Left kidney (tissue), 2 donors: ENCODE measurements around the gene TUBB2B. TPM values are rescaled to one million over a fixed set of nuclear protein-coding genes. Genes with fewer than 3 reads are reported as not detected.
"Not testable (repeated sequence)": the region's sequence is repeated elsewhere in the genome, so short reads cannot be mapped to it uniquely, and the experiment has no call there.

ENCODE experiments used
- DNase-seq: peaks from one replicate; pipeline ENCODE4 v3.0.0-alpha.2; 2013
- polyA plus RNA-seq: library from polyadenylated mRNA; unstranded; fragments of 120-200 nt; gene quantifications from one replicate; pipeline ENCODE4 v1.2.1, GENCODE V29; 2013; ENCODE audit not compliant: insufficient read length

Gene TUBB2B
- polyA plus RNA-seq, 1 donor: 104 TPM

DNA sequence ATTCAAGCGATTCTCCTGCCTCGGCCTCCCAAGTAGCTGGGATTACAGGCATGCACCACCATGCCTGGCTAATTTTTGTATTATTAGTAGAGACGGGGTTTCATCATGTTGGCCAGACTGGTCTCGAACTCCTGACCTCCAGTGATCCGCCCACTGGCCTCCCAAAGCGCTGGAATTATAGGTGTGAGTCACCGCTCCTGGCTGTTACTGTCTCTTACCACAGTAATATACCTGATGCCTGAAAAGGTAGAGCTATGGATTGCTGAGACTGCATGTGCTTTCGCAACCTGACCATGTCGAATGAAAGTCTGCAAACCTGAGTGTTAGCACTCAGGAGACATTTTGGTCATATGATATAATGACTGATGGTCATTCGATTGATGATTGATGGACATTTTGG is 38.3 kb downstream of the TUBB2B start:
- DNase-seq: not testable (repeated sequence)

DNA sequence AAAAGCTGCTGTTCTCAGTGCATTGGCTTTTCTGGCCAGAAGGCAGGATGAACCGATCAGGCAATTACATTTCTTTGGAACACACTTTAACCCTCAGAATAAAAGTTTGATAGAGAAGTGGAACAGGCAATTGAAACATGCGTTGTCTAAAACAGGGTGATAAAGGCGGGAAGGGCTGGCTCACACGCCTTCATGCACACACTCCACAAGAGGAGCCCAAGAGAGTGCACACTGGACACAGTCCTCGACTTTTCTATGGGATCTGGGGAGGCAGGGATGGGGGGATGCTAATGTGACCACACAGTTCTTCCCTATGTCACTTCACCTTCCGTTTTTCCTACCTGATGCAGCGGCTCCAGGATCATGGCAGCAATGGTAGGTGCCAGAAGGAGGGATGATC is 39.2 kb downstream of the TUBB2B start:
- DNase-seq: no peak

DNA sequence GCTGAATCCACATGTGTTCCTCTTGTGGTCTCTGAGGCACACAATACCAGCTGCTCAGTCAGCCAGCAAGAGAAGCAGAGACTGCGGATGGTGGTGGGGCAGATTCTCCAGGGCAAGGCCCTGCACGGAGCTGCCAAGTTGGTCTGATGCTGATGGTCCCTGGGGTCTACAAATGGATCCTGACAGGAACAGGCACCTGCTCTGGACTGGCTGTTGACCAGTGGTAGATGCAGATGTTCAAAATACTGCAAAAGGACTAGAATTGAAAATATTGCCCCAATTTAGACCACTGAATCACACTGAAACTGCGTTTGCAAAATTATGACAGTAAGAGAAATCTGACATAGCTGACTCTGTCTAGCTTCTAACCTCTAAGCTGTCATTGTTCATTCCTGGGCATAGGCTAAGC is 40.5 kb downstream of the TUBB2B start:
- no peak for DNase-seq

DNA sequence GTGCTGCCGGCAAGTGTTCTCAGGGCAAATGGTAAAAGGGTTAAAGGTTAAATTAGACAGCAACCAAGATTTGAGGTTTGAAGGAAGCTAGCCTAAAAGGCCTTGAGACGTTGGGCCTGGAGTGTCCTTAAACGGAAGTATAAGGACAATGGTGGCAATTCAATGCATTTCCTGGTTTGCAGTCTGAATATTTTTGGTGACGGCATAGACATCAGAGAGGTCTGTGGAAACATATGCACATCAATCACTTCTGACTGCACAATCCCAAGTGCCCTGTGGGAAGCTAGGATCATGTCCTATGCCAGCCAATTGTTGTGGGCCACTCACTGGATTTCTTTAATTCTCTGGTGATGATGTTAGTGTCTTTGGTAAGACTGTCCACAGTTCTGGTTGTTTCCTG is 44.4 kb downstream of the TUBB2B start:
- no peak for DNase-seq

DNA sequence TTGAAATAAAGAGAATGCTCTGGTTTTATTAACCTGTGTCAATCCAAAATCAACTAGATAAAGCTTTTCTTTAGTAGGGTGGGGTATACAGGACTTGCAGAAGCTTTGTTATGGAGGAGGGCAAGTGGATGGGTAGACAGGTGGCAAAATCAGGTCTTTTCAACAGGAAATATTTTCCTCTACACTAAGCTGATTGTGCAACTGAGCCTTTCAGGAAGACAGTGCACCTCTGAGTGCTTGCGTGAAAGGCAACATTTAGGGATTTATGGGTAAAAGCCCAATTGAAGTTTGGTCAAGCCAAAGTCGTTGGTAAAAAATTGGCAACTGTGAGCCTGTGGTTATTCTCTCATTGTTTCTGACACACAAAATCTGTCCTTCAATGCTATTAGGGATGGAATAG is 46.3 kb downstream of the TUBB2B start:
- no peak for DNase-seq

DNA sequence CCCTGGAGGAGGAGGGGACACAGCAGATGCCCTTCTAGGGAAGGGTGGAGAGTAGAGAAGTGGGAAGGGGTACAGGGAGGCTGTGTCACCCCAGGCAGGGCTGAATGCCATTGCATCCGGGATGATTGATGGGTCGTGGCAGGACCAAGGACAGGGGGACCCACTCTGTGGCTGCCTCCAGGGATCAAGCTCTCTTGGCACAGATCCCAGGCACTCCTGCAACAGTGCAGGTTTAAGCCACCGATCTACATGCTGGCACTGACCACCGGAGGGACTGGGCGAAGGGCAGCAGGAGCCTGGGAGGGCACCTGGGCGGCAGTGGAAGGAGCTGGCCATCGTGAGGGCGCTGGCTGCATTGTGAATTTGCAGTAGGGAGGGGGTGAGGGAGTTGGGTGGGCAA is 47.5 kb downstream of the TUBB2B start:
- DNase-seq: not testable (repeated sequence)

DNA sequence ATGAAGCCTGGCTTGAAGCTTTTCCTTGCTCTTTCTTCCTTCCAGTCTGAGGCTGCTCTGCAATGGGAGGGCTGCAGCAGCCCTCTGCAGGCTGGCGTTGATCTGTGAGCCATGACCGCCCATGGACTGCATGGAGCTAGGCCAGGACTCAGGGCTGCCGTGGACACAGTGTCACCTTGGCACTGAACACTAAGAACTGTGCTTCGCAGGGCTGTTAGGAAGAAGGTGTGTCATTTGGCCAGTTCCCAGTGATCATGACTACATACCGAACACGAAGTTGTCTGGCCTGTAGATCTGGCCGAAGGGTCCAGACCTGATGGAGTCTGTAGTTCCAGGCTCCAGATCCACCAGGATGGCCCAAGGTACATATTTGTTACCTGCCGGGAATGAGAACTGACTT is 48.8 kb downstream of the TUBB2B start:
- DNase-seq: not testable (repeated sequence)

DNA sequence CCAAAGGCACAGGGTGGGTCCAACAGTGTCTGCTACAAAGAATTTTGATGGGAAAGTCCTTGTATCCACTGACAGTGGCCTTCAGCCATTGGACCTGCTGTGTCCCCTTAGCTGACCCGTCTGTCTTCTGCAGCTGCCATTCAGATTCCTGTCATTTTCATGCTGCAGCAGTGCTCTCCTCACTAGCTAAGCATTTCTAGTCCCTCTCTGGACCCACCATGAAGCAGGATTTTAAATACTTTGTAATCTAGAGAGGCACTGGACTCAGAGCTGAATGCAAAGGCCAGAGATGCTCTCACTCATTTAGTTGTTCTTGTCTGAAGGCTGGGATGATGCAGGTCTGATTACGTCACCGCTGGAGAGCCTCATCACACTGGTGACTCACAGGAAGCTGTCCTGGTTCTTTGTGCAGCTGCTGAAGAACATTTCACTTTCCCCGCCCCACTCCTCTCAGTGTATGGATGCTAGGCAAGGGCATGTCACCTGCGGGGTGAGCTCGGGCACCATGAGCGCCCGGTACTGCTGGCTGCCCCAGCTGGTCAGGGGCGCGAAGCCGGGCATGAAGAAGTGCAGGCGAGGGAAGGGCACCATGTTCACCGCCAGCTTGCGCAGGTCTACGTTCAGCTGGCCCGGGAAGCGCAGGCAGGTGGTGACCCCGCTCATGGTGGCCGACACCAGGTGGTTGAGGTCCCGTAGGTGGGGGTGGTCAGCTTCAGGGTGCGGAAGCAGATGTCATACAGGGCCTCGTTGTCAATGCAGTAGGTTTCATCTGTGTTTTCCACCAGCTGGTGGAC is 50.7 kb downstream of the TUBB2B start:
- no peak for DNase-seq

DNA sequence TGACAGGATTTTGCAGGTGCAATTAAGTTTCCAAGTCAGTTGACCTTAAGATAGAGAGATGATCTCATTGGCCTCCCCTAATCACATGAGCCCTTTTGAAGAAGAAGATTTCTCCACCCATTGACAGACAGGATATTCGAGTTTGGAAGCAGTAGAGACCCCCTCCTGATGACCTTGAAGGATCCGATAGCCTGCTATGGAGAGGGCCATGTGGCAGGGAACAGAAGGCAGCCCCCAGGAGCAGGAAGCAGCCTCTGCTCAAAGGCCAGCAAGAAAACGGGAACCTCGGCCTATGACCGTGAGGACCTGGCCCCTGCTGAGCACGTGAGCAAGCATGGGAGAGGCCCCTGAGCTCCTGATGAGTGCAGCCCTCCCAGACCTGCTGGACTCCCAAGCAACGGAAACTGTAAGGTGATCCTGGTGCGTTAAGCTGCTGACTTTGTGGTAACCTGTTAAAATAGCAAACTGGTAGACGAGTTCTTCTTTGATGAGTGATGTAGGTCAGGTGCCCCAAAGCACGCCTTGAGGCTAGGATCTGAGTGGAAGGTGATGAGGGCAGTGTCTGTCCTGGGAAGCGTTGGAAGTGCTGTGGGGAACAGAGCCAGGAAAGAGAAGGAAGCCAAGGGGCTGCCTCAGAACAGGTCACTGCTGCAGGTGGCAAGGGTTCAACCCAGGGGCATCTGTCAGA is 51.6 kb downstream of the TUBB2B start:
- no peak for DNase-seq

Other genes starting within 250 kb of the TUBB2B start
- 67.3 TPM for gene NQO2, start 227.8 kb downstream of the TUBB2B start, polyA plus RNA-seq
- gene RIPK1, start 159.2 kb downstream of the TUBB2B start, polyA plus RNA-seq: 31.3 TPM
- 62.1 TPM for gene BPHL, start 108.9 kb downstream of the TUBB2B start, polyA plus RNA-seq
- 45.8 TPM for gene TUBB2A, start 70.1 kb downstream of the TUBB2B start, polyA plus RNA-seq
- 21.7 TPM for gene PSMG4, start 31.3 kb upstream of the TUBB2B start, polyA plus RNA-seq
- gene SLC22A23, start 229.4 kb upstream of the TUBB2B start, polyA plus RNA-seq: 12.8 TPM